HepG2 (cell line): ENCODE results near the gene HPGD. TPM values are rescaled to one million over a fixed set of nuclear protein-coding genes. Genes with fewer than 3 reads are reported as not detected.

Source experiments
- ATAC-seq: fragments of 200-7000 bp; cut with Tn5 transposase; 3 replicates; pipeline ENCODE4 v1.9.1; 2020; ENCODE audit warnings: mild to moderate bottlenecking, moderate library complexity
- BruUV-seq: library from RNA; stranded (reverse); fragments of 400-500 nt; replicated peaks from 2 replicates; lab custom pipeline; 2021; lab: Mats Ljungman, UMichigan
- CTCF ChIA-PET: fragments of 300-600 bp; formaldehyde crosslinking; extraction: SDS; loops from one replicate; lab custom pipeline; 2021; ENCODE audit warnings: low total read pairs, inconsistent platforms, low intra/inter-chr PET ratio; lab: Yijun Ruan, JAX
- POLR2A ChIA-PET: fragments of 350-600 bp; sonication (Branson Sonifier 250); formaldehyde crosslinking; loops from one replicate; lab custom pipeline; 2020; ENCODE audit warnings: antibody characterized with exemption, inconsistent platforms; lab: Yijun Ruan, JAX
- DNase-seq: peaks from one replicate; pipeline ENCODE4 v3.0.0-alpha.2; 2015; ENCODE audit warnings: low spot score
- FAIRE-seq: peaks from 3 replicates; lab custom pipeline; 2011; peaks lifted over from hg19 to GRCh38; lab: Jason Lieb, UNC
- H2AFZ ChIP-seq: one replicate; pipeline ENCODE4 v1.6.1; 2011; ENCODE audit warnings: low read length, inconsistent platforms
- H3K27ac ChIP-seq: fragments of 300-600 bp; 3 replicates; pipeline ENCODE4 v1.8.0; 2011; ENCODE audit warnings: mixed run types, mild to moderate bottlenecking, mixed read lengths, low read length, inconsistent platforms; ENCODE audit not compliant: insufficient read depth; ENCODE audit errors: extremely low read length
- H3K27me3 ChIP-seq, 2 experiments: fragments of 200-600 bp in 1 of 2; 2 replicates in 1 of 2; 3 replicates in 1 of 2; pipeline versions ENCODE4 v1.6.0 to v1.8.0; 2011; ENCODE audit warnings: low read length in 2 of 2, mild to moderate bottlenecking in 2 of 2, moderate library complexity in 2 of 2, inconsistent platforms in 1 of 2; ENCODE audit not compliant: insufficient read depth in 2 of 2, control insufficient read depth in 1 of 2
- H3K36me3 ChIP-seq, 2 experiments: fragments of 200-600 bp in 1 of 2; replicated peaks in 1 of 2; 2 replicates in 1 of 2; 3 replicates in 1 of 2; pipeline versions ENCODE4 v1.5.1 to v1.8.0; 2011; ENCODE audit warnings: low read length in 2 of 2, inconsistent platforms in 1 of 2; ENCODE audit not compliant: insufficient read depth in 2 of 2, control insufficient read depth in 1 of 2
- H3K4me1 ChIP-seq: 2 replicates; pipeline ENCODE4 v1.5.1; 2012; ENCODE audit warnings: low read length, inconsistent platforms; ENCODE audit not compliant: insufficient read depth
- H3K4me2 ChIP-seq: 2 replicates; pipeline ENCODE4 v1.6.0; 2011; ENCODE audit warnings: low read depth, low read length, inconsistent platforms
- H3K4me3 ChIP-seq, 3 experiments: fragments of 200-600 bp in 1 of 3; sonication (generic), shearing (Covaris generic) in 1 of 3; replicated peaks in 1 of 3; 2 replicates each; pipeline ENCODE4 v1.5.1; 2011 to 2016; ENCODE audit warnings: low read length in 3 of 3, inconsistent platforms in 2 of 3, low read depth in 2 of 3, mild to moderate bottlenecking in 2 of 3, control low read depth in 1 of 3, mixed read lengths in 1 of 3; ENCODE audit not compliant: insufficient read depth in 1 of 3
- H3K79me2 ChIP-seq: one replicate; pipeline ENCODE4 v1.6.1; 2011; ENCODE audit warnings: low read length, inconsistent platforms; ENCODE audit not compliant: insufficient read depth
- H3K9ac ChIP-seq: 2 replicates; pipeline ENCODE4 v1.6.0; 2011; ENCODE audit warnings: mild to moderate bottlenecking, low read depth, low read length, inconsistent platforms; ENCODE audit not compliant: insufficient read depth
- H3K9me3 ChIP-seq: 2 replicates; pipeline ENCODE4 v1.5.1; 2012; ENCODE audit warnings: mild to moderate bottlenecking, low read length
- H4K20me1 ChIP-seq: 2 replicates; pipeline ENCODE4 v1.6.0; 2011; ENCODE audit warnings: inconsistent platforms, mild to moderate bottlenecking, low read length, moderate library complexity; ENCODE audit not compliant: insufficient read depth
- BCL3 ChIP-seq: sonication (generic); formaldehyde crosslinking; IDR thresholded peaks from 2 replicates; pipeline ENCODE4 v1.5.1; 2020; ENCODE audit warnings: mild to moderate bottlenecking, missing genetic modification reagents, moderate library complexity
- HMG20A ChIP-seq: IDR thresholded peaks from 2 replicates; pipeline ENCODE4 v1.6.1; 2016; ENCODE audit warnings: borderline replicate concordance
- MAFG ChIP-seq: sonication (generic); formaldehyde crosslinking; IDR thresholded peaks from 2 replicates; pipeline ENCODE4 v1.5.1; 2020; ENCODE audit warnings: mild to moderate bottlenecking, missing genetic modification reagents
- MTA1 ChIP-seq: sonication (generic); formaldehyde crosslinking; IDR thresholded peaks from 2 replicates; pipeline ENCODE4 v1.4.0; 2020; ENCODE audit warnings: missing genetic modification reagents, mild to moderate bottlenecking, borderline replicate concordance
- MTF1 ChIP-seq: sonication (generic); formaldehyde crosslinking; IDR thresholded peaks from 2 replicates; pipeline ENCODE4 v1.5.0; 2020; ENCODE audit warnings: missing genetic modification reagents
- ONECUT2 ChIP-seq: sonication (generic); formaldehyde crosslinking; IDR thresholded peaks from 2 replicates; pipeline ENCODE4 v1.4.0; 2020; ENCODE audit warnings: missing genetic modification reagents
- PHF20 ChIP-seq: sonication (generic); formaldehyde crosslinking; IDR thresholded peaks from 2 replicates; pipeline ENCODE4 v1.5.0; 2020; ENCODE audit warnings: mild to moderate bottlenecking, missing genetic modification reagents
- THAP8 ChIP-seq: sonication (generic); formaldehyde crosslinking; IDR thresholded peaks from 2 replicates; pipeline ENCODE4 v1.5.1; 2020; ENCODE audit warnings: missing genetic modification reagents, mild to moderate bottlenecking, borderline replicate concordance
- ZBTB39 ChIP-seq: sonication (generic); formaldehyde crosslinking; IDR thresholded peaks from 2 replicates; pipeline ENCODE4 v1.5.0; 2020; ENCODE audit warnings: missing genetic modification reagents
- ZNF597 ChIP-seq: sonication (generic); formaldehyde crosslinking; IDR thresholded peaks from 2 replicates; pipeline ENCODE4 v1.5.0; 2020; ENCODE audit warnings: missing genetic modification reagents
- in situ Hi-C: cut with HindIII; loops from 2 replicates; pipeline ENCODE4 v1.10.0; 2017; ENCODE audit warnings: low pct_unique_long_range_greater_than_20kb; ENCODE audit not compliant: extremely low pct_ligation_motif_present
- intact Hi-C: fragments of 100-400 bp; cut with micrococcal nuclease; formaldehyde crosslinking; loops from one replicate; pipeline ENCODE4 v1.10.0; 2022; ENCODE audit not compliant: unreplicated experiment
- polyA plus RNA-seq, 8 experiments: library from polyadenylated mRNA; depleted of rRNA in 3 of 8; stranded (reverse) in 7 of 8; unstranded in 1 of 8; fragments of >200 nt; fragmentation: Illumina TruSeq in 4 of 8; extraction: Trizol in 4 of 8; gene quantifications; 2 replicates each; pipeline versions ENCODE4 v1.2.1 to v1.2.3, GENCODE V29; 2011 to 2016; ENCODE audit warnings: low read depth in 4 of 8, missing spikeins in 1 of 8, mixed read lengths in 1 of 8; ENCODE audit not compliant: insufficient read depth in 1 of 8
- total RNA-seq, 5 experiments: library from RNA; depleted of rRNA; stranded (reverse); fragments of >200 nt; fragmentation: Illumina TruSeq; extraction: Trizol; gene quantifications; 2 replicates each; pipeline ENCODE4 v1.2.3, GENCODE V29; 2016; ENCODE audit warnings: low read depth in 1 of 5

The HPGD gene
- total and polyA plus RNA-seq, 2 of the 13 experiments (the other 11 are each of a cell fraction or from before 2014, with no cell fraction given), result 0.13 to 0.24 TPM

- no peak overlapping the region for H3K4me2 ChIP-seq
- no peaks in the 10 kb centered on the region for H4K20me1 ChIP-seq
- H3K4me1 ChIP-seq, result no peaks in the 10 kb centered on the region
- POLR2A ChIA-PET, result no interaction called here
- no peak overlapping the region for H3K27ac ChIP-seq
- in situ Hi-C loops (no loop called here), intact Hi-C loops (no loop called here)
- BruUV-seq, result no TSS peak
- no peaks in the 10 kb centered on the region for H3K27me3 ChIP-seq
- no peak overlapping the region for H3K9ac ChIP-seq
- ATAC-seq (no peak), FAIRE-seq (no peak), DNase-seq (no peak)
- H3K79me2 ChIP-seq, result no peaks in the 10 kb centered on the region
- no peaks in the 10 kb centered on the region for H3K36me3 ChIP-seq
- no peak overlapping the region for H3K4me3 ChIP-seq
- no peaks in the 10 kb centered on the region for H3K9me3 ChIP-seq
- no peak overlapping the region for H2AFZ ChIP-seq
- CTCF ChIA-PET, result no interaction called here
- TF ChIP-seq THAP8 (CRISPR knock-in tag), result no peak
- no peak for TF ChIP-seq ONECUT2 (CRISPR knock-in tag)
- TF ChIP-seq MTF1 (CRISPR knock-in tag), result no peak
- TF ChIP-seq BCL3 (CRISPR knock-in tag), result no peak
- no peak for TF ChIP-seq MTA1 (CRISPR knock-in tag)
- TF ChIP-seq ZBTB39 (CRISPR knock-in tag), result no peak
- TF ChIP-seq PHF20 (CRISPR knock-in tag), result no peak
- TF ChIP-seq HMG20A (CRISPR knock-in tag), result no peak
- TF ChIP-seq MAFG (CRISPR knock-in tag), result no peak
- TF ChIP-seq ZNF597 (CRISPR knock-in tag), result no peak
These were observed 28.1 kb downstream of the HPGD start for GRCh38 chr4:174494146-174494545.
